Measurements from ENCODE around the gene GNG5. TPM values are rescaled to one million over a fixed set of nuclear protein-coding genes. Genes with fewer than 3 reads are reported as not detected.

Gene GNG5
- 20.9 TPM for total RNA-seq

- Histone ChIP-seq H3K27ac (ENCODE audit: low read depth, low read length) (peak within 1 kb of the TSS; percentile 94), H3K4me1 (ENCODE audit: control insufficient read depth in 3 of 3, insufficient read depth in 3 of 3, low read length in 3 of 3) (peaks cover 16 to 32% (median 19%) of the 10 kb centered on the region in 3 donors), H3K9me3 (ENCODE audit: control insufficient read depth in 3 of 3, low read length in 3 of 3) (no peaks in the 10 kb centered on the region), H3K9ac (ENCODE audit: low read depth in 1 of 3, low read length in 3 of 3) (peak within 1 kb of the TSS; percentile 82 to 89 (median 84)), H3K27me3 (ENCODE audit: control insufficient read depth in 3 of 3, insufficient read depth in 3 of 3, low read length in 3 of 3) (no peaks in the 10 kb centered on the region), H3K4me3 (ENCODE audit: low read length in 3 of 3) (peak within 1 kb of the TSS; percentile 80 to 90 (median 89)), H3K36me3 (ENCODE audit: control insufficient read depth in 3 of 3, insufficient read depth in 3 of 3, low read length in 3 of 3) (no peaks in the 10 kb centered on the region)
Measured at GRCh38 chr1:84506002-84506728, at the start of gene GNG5, which contains the start of gene SPATA1. TSS of gene GNG5 (minus strand) at chr1:84506581. CDS start at chr1:84506091, 490 bp downstream. TSS of gene SPATA1 (plus strand) at chr1:84506386. CDS start at chr1:84516360, 9,974 bp downstream.

DNA sequence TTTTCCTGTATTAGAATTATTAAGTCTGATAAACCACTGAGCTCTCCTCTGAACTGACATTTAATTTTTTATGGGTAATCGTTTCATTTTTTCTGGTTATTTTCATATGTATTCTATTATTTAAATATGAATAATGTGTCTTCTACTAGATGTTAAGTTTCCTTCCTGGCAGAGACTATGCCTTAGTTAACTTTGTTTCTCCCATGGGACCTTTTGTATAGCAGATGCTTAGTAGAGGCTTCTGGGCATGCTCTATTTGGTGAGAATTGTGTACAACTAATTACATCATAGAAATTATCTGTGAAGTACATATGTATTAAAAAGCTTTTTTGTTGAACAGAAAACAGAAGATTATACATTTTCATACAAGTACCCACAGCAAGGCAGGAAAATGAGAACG, 44.4 kb upstream of the GNG5 start:
- H3K9ac ChIP-seq (ENCODE audit: low read depth in 1 of 3, low read length in 3 of 3): no peak overlapping the region
- peaks cover 0 to 5% (median 0%) of the 10 kb centered on the region in 3 donors for H3K36me3 ChIP-seq (ENCODE audit: control insufficient read depth in 3 of 3, insufficient read depth in 3 of 3, low read length in 3 of 3)
- no peaks in the 10 kb centered on the region for H3K4me1 ChIP-seq (ENCODE audit: control insufficient read depth in 3 of 3, insufficient read depth in 3 of 3, low read length in 3 of 3)
- no peaks in the 10 kb centered on the region for H3K9me3 ChIP-seq (ENCODE audit: control insufficient read depth in 3 of 3, low read length in 3 of 3)
- H3K27me3 ChIP-seq (ENCODE audit: control insufficient read depth in 3 of 3, insufficient read depth in 3 of 3, low read length in 3 of 3): no peaks in the 10 kb centered on the region
- no peak overlapping the region for H3K27ac ChIP-seq (ENCODE audit: low read depth, low read length)
- no peak overlapping the region for H3K4me3 ChIP-seq (ENCODE audit: low read length in 3 of 3)

DNA sequence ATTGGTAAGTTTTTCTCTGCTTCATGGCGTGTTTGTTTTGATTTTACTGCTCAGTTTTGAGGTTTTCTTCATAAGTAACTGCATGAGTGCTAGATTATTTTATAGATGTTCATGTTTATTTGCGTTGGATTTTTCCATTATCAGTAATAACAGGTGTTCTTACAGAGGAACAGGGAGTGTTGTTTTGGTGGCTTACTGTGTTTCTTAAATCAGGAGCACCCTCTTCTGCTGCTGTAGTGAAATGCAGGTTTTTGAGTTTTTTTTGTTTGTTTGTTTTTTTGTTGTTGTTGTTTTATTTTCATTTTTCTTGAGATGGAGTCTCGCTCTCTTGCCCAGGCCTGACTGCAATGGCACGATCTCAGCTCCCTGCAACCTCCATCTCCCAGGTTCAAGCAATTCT, 35.3 kb upstream of the GNG5 start:
- Histone ChIP-seq H3K36me3 (ENCODE audit: control insufficient read depth in 3 of 3, insufficient read depth in 3 of 3, low read length in 3 of 3) (peaks cover 0 to 2% (median 0%) of the 10 kb centered on the region in 3 donors), H3K4me3 (ENCODE audit: low read length in 3 of 3) (no peak overlapping the region), H3K27me3 (ENCODE audit: control insufficient read depth in 3 of 3, insufficient read depth in 3 of 3, low read length in 3 of 3) (no peaks in the 10 kb centered on the region), H3K4me1 (ENCODE audit: control insufficient read depth in 3 of 3, insufficient read depth in 3 of 3, low read length in 3 of 3) (no peaks in the 10 kb centered on the region), H3K27ac (ENCODE audit: low read depth, low read length) (no peak overlapping the region), H3K9me3 (ENCODE audit: control insufficient read depth in 3 of 3, low read length in 3 of 3) (no peaks in the 10 kb centered on the region), H3K9ac (ENCODE audit: low read depth in 1 of 3, low read length in 3 of 3) (no peak overlapping the region)

GRCh38 chr1:84540759-84541158, 34.4 kb upstream of the GNG5 start:
- H3K9ac ChIP-seq (ENCODE audit: low read depth in 1 of 3, low read length in 3 of 3): no peak overlapping the region
- no peak overlapping the region for H3K27ac ChIP-seq (ENCODE audit: low read depth, low read length)
- no peaks in the 10 kb centered on the region for H3K27me3 ChIP-seq (ENCODE audit: control insufficient read depth in 3 of 3, insufficient read depth in 3 of 3, low read length in 3 of 3)
- H3K4me3 ChIP-seq (ENCODE audit: low read length in 3 of 3): no peak overlapping the region
- H3K36me3 ChIP-seq (ENCODE audit: control insufficient read depth in 3 of 3, insufficient read depth in 3 of 3, low read length in 3 of 3): peaks cover 0 to 2% (median 0%) of the 10 kb centered on the region in 3 donors
- H3K4me1 ChIP-seq (ENCODE audit: control insufficient read depth in 3 of 3, insufficient read depth in 3 of 3, low read length in 3 of 3): no peaks in the 10 kb centered on the region
- H3K9me3 ChIP-seq (ENCODE audit: control insufficient read depth in 3 of 3, low read length in 3 of 3): no peaks in the 10 kb centered on the region

- Histone ChIP-seq H3K36me3 (ENCODE audit: control insufficient read depth in 3 of 3, insufficient read depth in 3 of 3, low read length in 3 of 3) (peaks cover 0 to 2% (median 0%) of the 10 kb centered on the region in 3 donors), H3K4me3 (ENCODE audit: low read length in 3 of 3) (no peak overlapping the region), H3K9me3 (ENCODE audit: control insufficient read depth in 3 of 3, low read length in 3 of 3) (no peaks in the 10 kb centered on the region), H3K27me3 (ENCODE audit: control insufficient read depth in 3 of 3, insufficient read depth in 3 of 3, low read length in 3 of 3) (no peaks in the 10 kb centered on the region), H3K9ac (ENCODE audit: low read depth in 1 of 3, low read length in 3 of 3) (no peak overlapping the region), H3K4me1 (ENCODE audit: control insufficient read depth in 3 of 3, insufficient read depth in 3 of 3, low read length in 3 of 3) (no peaks in the 10 kb centered on the region), H3K27ac (ENCODE audit: low read depth, low read length) (no peak overlapping the region)
Measured at GRCh38 chr1:84539972-84540371, 33.6 kb upstream of the GNG5 start.

DNA sequence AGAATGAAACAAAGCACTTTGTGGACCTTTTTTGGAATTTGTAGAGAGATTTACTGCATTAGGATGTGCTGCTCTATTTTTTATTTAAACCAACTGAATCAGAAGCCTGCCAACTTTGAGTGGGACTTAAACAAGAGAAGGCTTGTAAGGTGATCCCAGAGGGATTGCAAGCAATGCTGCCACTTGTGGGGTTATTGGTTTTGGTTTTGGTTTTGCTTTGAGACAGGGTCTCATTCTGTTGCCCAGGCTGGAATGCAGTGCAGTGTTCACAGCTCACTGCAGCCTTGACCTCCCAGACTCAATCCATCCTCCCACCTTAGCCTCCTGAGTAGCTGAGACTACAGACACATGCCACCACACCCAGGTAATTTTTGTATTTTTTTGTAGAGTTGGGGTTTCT, 32.2 kb upstream of the GNG5 start:
- no peaks in the 10 kb centered on the region for H3K4me1 ChIP-seq (ENCODE audit: control insufficient read depth in 3 of 3, insufficient read depth in 3 of 3, low read length in 3 of 3)
- H3K9me3 ChIP-seq (ENCODE audit: control insufficient read depth in 3 of 3, low read length in 3 of 3): no peaks in the 10 kb centered on the region
- no peak overlapping the region for H3K4me3 ChIP-seq (ENCODE audit: low read length in 3 of 3)
- H3K27ac ChIP-seq (ENCODE audit: low read depth, low read length): no peak overlapping the region
- H3K36me3 ChIP-seq (ENCODE audit: control insufficient read depth in 3 of 3, insufficient read depth in 3 of 3, low read length in 3 of 3): peaks cover 0 to 2% (median 0%) of the 10 kb centered on the region in 3 donors
- no peak overlapping the region for H3K9ac ChIP-seq (ENCODE audit: low read depth in 1 of 3, low read length in 3 of 3)
- H3K27me3 ChIP-seq (ENCODE audit: control insufficient read depth in 3 of 3, insufficient read depth in 3 of 3, low read length in 3 of 3): no peaks in the 10 kb centered on the region

DNA sequence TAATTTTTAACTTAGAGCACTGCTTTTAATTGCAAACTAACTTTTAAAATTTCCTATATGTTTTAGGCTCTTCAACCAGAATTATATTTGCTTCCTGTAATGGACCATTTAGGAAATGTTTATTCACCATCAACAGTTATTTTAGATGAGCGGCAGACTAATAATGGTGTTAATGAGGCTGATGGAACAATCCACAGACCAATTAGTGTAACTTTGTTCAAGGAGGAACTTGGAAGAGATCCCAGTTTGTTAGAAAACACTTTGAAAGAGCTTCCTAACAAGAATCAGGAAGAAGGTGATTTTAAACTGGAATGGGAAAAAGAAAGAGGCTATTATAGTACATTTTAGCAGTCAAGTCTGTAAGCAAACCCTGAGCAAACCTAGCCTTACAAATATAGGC, 19.4 kb upstream of the GNG5 start:
- H3K9ac ChIP-seq (ENCODE audit: low read depth in 1 of 3, low read length in 3 of 3): no peak overlapping the region
- H3K9me3 ChIP-seq (ENCODE audit: control insufficient read depth in 3 of 3, low read length in 3 of 3): no peaks in the 10 kb centered on the region
- peaks cover 0 to 3% (median 0%) of the 10 kb centered on the region in 3 donors for H3K4me1 ChIP-seq (ENCODE audit: control insufficient read depth in 3 of 3, insufficient read depth in 3 of 3, low read length in 3 of 3)
- H3K27ac ChIP-seq (ENCODE audit: low read depth, low read length): no peak overlapping the region
- H3K4me3 ChIP-seq (ENCODE audit: low read length in 3 of 3): no peak overlapping the region
- no peaks in the 10 kb centered on the region for H3K27me3 ChIP-seq (ENCODE audit: control insufficient read depth in 3 of 3, insufficient read depth in 3 of 3, low read length in 3 of 3)
- H3K36me3 ChIP-seq (ENCODE audit: control insufficient read depth in 3 of 3, insufficient read depth in 3 of 3, low read length in 3 of 3): no peaks in the 10 kb centered on the region

DNA sequence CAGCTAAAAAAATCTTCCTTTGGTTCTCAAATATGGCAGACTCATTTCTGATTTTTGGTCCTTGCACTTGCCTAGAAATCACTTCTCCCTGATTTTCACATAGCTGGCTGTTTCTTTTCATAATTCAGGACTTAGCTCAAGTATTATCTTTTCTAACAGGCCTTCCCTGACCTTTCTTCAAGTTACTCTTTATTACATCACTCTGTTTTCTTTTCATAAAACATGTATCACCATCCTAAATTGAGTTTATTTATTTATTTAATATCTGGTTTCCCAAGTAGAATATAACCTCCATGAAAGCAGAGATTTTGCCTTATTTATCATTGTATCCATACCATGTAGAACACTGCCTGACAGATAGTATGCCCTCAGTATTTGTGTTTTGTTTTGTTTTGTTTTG, 18.2 kb upstream of the GNG5 start:
- H3K4me1 ChIP-seq (ENCODE audit: control insufficient read depth in 3 of 3, insufficient read depth in 3 of 3, low read length in 3 of 3): peaks cover 0 to 3% (median 0%) of the 10 kb centered on the region in 3 donors
- no peak overlapping the region for H3K4me3 ChIP-seq (ENCODE audit: low read length in 3 of 3)
- no peaks in the 10 kb centered on the region for H3K9me3 ChIP-seq (ENCODE audit: control insufficient read depth in 3 of 3, low read length in 3 of 3)
- H3K9ac ChIP-seq (ENCODE audit: low read depth in 1 of 3, low read length in 3 of 3): no peak overlapping the region
- H3K27me3 ChIP-seq (ENCODE audit: control insufficient read depth in 3 of 3, insufficient read depth in 3 of 3, low read length in 3 of 3): no peaks in the 10 kb centered on the region
- H3K27ac ChIP-seq (ENCODE audit: low read depth, low read length): no peak overlapping the region
- no peaks in the 10 kb centered on the region for H3K36me3 ChIP-seq (ENCODE audit: control insufficient read depth in 3 of 3, insufficient read depth in 3 of 3, low read length in 3 of 3)

GRCh38 chr1:84510668-84511067, 4.3 kb upstream of the GNG5 start:
- Histone ChIP-seq H3K9me3 (ENCODE audit: control insufficient read depth in 3 of 3, low read length in 3 of 3) (no peaks in the 10 kb centered on the region), H3K27ac (ENCODE audit: low read depth, low read length) (no peak overlapping the region), H3K4me1 (ENCODE audit: control insufficient read depth in 3 of 3, insufficient read depth in 3 of 3, low read length in 3 of 3) (peaks cover 0 to 4% (median 0%) of the 10 kb centered on the region in 3 donors), H3K9ac (ENCODE audit: low read depth in 1 of 3, low read length in 3 of 3) (no peak overlapping the region), H3K36me3 (ENCODE audit: control insufficient read depth in 3 of 3, insufficient read depth in 3 of 3, low read length in 3 of 3) (no peaks in the 10 kb centered on the region), H3K4me3 (ENCODE audit: low read length in 3 of 3) (no peak overlapping the region), H3K27me3 (ENCODE audit: control insufficient read depth in 3 of 3, insufficient read depth in 3 of 3, low read length in 3 of 3) (no peaks in the 10 kb centered on the region)

- Histone ChIP-seq H3K27ac (ENCODE audit: low read depth, low read length) (no peak overlapping the region), H3K4me3 (ENCODE audit: low read length in 3 of 3) (no peak overlapping the region), H3K9ac (ENCODE audit: low read depth in 1 of 3, low read length in 3 of 3) (no peak overlapping the region), H3K36me3 (ENCODE audit: control insufficient read depth in 3 of 3, insufficient read depth in 3 of 3, low read length in 3 of 3) (no peaks in the 10 kb centered on the region), H3K9me3 (ENCODE audit: control insufficient read depth in 3 of 3, low read length in 3 of 3) (no peaks in the 10 kb centered on the region), H3K27me3 (ENCODE audit: control insufficient read depth in 3 of 3, insufficient read depth in 3 of 3, low read length in 3 of 3) (no peaks in the 10 kb centered on the region), H3K4me1 (ENCODE audit: control insufficient read depth in 3 of 3, insufficient read depth in 3 of 3, low read length in 3 of 3) (peaks cover 0 to 6% (median 0%) of the 10 kb centered on the region in 3 donors)
Measured at GRCh38 chr1:84510165-84510564, 3.8 kb upstream of the GNG5 start.

Measured in skeletal muscle tissue (tissue), 4 donors.